Natural killer cell treated with Interleukin-12 subunit alpha and Interleukin-12 subunit beta and Interleukin-15 and Interleukin-18, amount 100 ng/mL, for 72 hours (primary cell): ENCODE measurements around the gene MCOLN2. TPM values are rescaled to one million over a fixed set of nuclear protein-coding genes. Genes with fewer than 3 reads are reported as not detected.
A peak's percentile ranks its signal among the peaks of the same experiment; 100 is the strongest.
"Not testable (repeated sequence)": the region's sequence is repeated elsewhere in the genome, so short reads cannot be mapped to it uniquely, and the experiment has no call there.

Source experiments
- ATAC-seq, 2 donors: fragments of 150-1000 bp; cut with Tn5 transposase in 1 of 2; sonication (Bioruptor Pico), chemical (Tn5 transposase) in 1 of 2; 2 replicates each; pipeline ENCODE4 v1.10.0; 2021
- DNase-seq: peaks from one replicate; pipeline ENCODE4 v3.0.0; 2022; ENCODE audit warnings: low spot score
- H3K27ac Mint-ChIP-seq, 2 donors: 1 replicate in 1 of 2; 2 replicates in 1 of 2; pipeline ENCODE4 v1.8.0; 2022; ENCODE audit warnings: mixed read lengths in 2 of 2, mild to moderate bottlenecking in 1 of 2, moderate library complexity in 1 of 2
- H3K27me3 Mint-ChIP-seq, 2 donors: 1 replicate in 1 of 2; 2 replicates in 1 of 2; pipeline ENCODE4 v1.8.0; 2022; ENCODE audit warnings: mixed read lengths in 2 of 2
- H3K36me3 Mint-ChIP-seq: one replicate; pipeline ENCODE4 v1.8.0; 2022; ENCODE audit warnings: mixed read lengths
- H3K4me1 Mint-ChIP-seq, 2 donors: 1 replicate in 1 of 2; 2 replicates in 1 of 2; pipeline ENCODE4 v1.8.0; 2022; ENCODE audit warnings: low read depth in 2 of 2, mixed read lengths in 2 of 2, mild to moderate bottlenecking in 1 of 2
- H3K4me3 Mint-ChIP-seq: one replicate; pipeline ENCODE4 v1.8.0; 2022; ENCODE audit warnings: mixed read lengths
- H3K9me3 Mint-ChIP-seq: 2 replicates; pipeline ENCODE4 v1.8.0; 2022; ENCODE audit warnings: mixed read lengths
- total RNA-seq, 2 donors: library from RNA; stranded (reverse); gene quantifications; one replicate each; pipeline ENCODE4 v1.2.3, GENCODE V29; 2022

Gene MCOLN2
- total RNA-seq, 2 donors from 2014 or later = 35.5 to 117 TPM

- DNase-seq (no peak), ATAC-seq (peak; percentile 58 to 79)
- Mint-ChIP-seq H3K36me3 (peaks cover 8% of the 10 kb centered on the region), H3K4me1 (peaks cover 21 to 23% of the 10 kb centered on the region in 2 donors), H3K27me3 (peaks cover 33 to 52% of the 10 kb centered on the region in 2 donors), H3K9me3 (no peaks in the 10 kb centered on the region), H3K4me3 (peak overlapping the region; percentile 85), H3K27ac (peak overlapping the region in 1 of 2 donors; percentile 70)
Observed at GRCh38 chr1:84998642-84999280, 1.8 kb upstream of the MCOLN2 start.

- H3K36me3 Mint-ChIP-seq = peaks cover 6% of the 10 kb centered on the region
- peak overlapping the region in 1 of 2 donors; percentile 70 for H3K27ac Mint-ChIP-seq
- H3K4me3 Mint-ChIP-seq = peak overlapping the region; percentile 85
- ATAC-seq (no peak), DNase-seq (no peak)
- H3K4me1 Mint-ChIP-seq = peaks cover 27% of the 10 kb centered on the region in 2 donors
- H3K27me3 Mint-ChIP-seq = peaks cover 33 to 50% of the 10 kb centered on the region in 2 donors
- no peaks in the 10 kb centered on the region for H3K9me3 Mint-ChIP-seq
Observed at GRCh38 chr1:84997667-84998600, 1.0 kb upstream of the MCOLN2 start.

GRCh38 chr1:84995484-84996334, 1.2 kb downstream of the MCOLN2 start:
- DNase-seq (no peak), ATAC-seq (peak; percentile 37 to 41)
- Mint-ChIP-seq H3K4me3 (peak overlapping the region; percentile 69), H3K27ac (peak overlapping the region in 1 of 2 donors; percentile 78), H3K4me1 (peaks cover 33 to 39% of the 10 kb centered on the region in 2 donors), H3K27me3 (peaks cover 24 to 41% of the 10 kb centered on the region in 2 donors), H3K9me3 (no peaks in the 10 kb centered on the region), H3K36me3 (peaks cover 11% of the 10 kb centered on the region)

- ATAC-seq = peak in 1 of 2 donors; percentile 70
- peaks cover 0 to 22% of the 10 kb centered on the region in 2 donors for H3K27me3 Mint-ChIP-seq
- peaks cover 11% of the 10 kb centered on the region for H3K36me3 Mint-ChIP-seq
- peak overlapping the region; percentile 77 for H3K4me3 Mint-ChIP-seq
- peaks cover 26 to 40% of the 10 kb centered on the region in 2 donors for H3K4me1 Mint-ChIP-seq
- DNase-seq = no peak
- peak overlapping the region; percentile 6 to 65 for H3K27ac Mint-ChIP-seq
- H3K9me3 Mint-ChIP-seq = no peaks in the 10 kb centered on the region
Observed at GRCh38 chr1:84991097-84991920, 5.6 kb downstream of the MCOLN2 start.

GRCh38 chr1:84988588-84988987, 8.3 kb downstream of the MCOLN2 start:
- Mint-ChIP-seq H3K4me3 (peak overlapping the region; percentile 58), H3K36me3 (peaks cover 20% of the 10 kb centered on the region)

GRCh38 chr1:84986561-84986960, 10.4 kb downstream of the MCOLN2 start:
- H3K27ac Mint-ChIP-seq, ATAC-seq, DNase-seq, H3K4me3 Mint-ChIP-seq, H3K9me3 Mint-ChIP-seq: not testable (repeated sequence)
- H3K36me3 Mint-ChIP-seq = peaks cover 16% of the 10 kb centered on the region
- H3K27me3 Mint-ChIP-seq = peaks cover 0 to 16% of the 10 kb centered on the region in 2 donors
- H3K4me1 Mint-ChIP-seq = peaks cover 11 to 37% of the 10 kb centered on the region in 2 donors

More at GRCh38 chr1:84988588-84988987, 8.3 kb downstream of the MCOLN2 start:
- DNase-seq (no peak), ATAC-seq (peak; percentile 91 to 93)
- Mint-ChIP-seq H3K27me3 (peaks cover 0 to 23% of the 10 kb centered on the region in 2 donors), H3K27ac (peak overlapping the region; percentile 20 to 34), H3K9me3 (no peaks in the 10 kb centered on the region), H3K4me1 (peaks cover 17 to 48% of the 10 kb centered on the region in 2 donors)

GRCh38 chr1:84985365-84985764, 11.5 kb downstream of the MCOLN2 start:
- peaks cover 28% of the 10 kb centered on the region for H3K36me3 Mint-ChIP-seq
- ATAC-seq = no peak
- DNase-seq = no peak
- H3K4me1 Mint-ChIP-seq = peaks cover 7 to 39% of the 10 kb centered on the region in 2 donors
- H3K4me3 Mint-ChIP-seq = no peak overlapping the region
- H3K9me3 Mint-ChIP-seq = no peaks in the 10 kb centered on the region
- H3K27ac Mint-ChIP-seq = no peak overlapping the region
- peaks cover 0 to 17% of the 10 kb centered on the region in 2 donors for H3K27me3 Mint-ChIP-seq

- DNase-seq = no peak
- no peak overlapping the region for H3K4me3 Mint-ChIP-seq
- H3K36me3 Mint-ChIP-seq = peaks cover 42% of the 10 kb centered on the region
- H3K9me3 Mint-ChIP-seq = no peaks in the 10 kb centered on the region
- no peak overlapping the region for H3K27ac Mint-ChIP-seq
- H3K4me1 Mint-ChIP-seq = peaks cover 0 to 40% of the 10 kb centered on the region in 2 donors
- peaks cover 14 to 29% of the 10 kb centered on the region in 2 donors for H3K27me3 Mint-ChIP-seq
- ATAC-seq = no peak
Observed at GRCh38 chr1:84982395-84982794, 14.5 kb downstream of the MCOLN2 start.

- Mint-ChIP-seq H3K27me3 (peaks cover 12 to 19% of the 10 kb centered on the region in 2 donors), H3K27ac (peak overlapping the region in 1 of 2 donors; percentile 75), H3K9me3 (no peaks in the 10 kb centered on the region), H3K36me3 (peaks cover 30% of the 10 kb centered on the region), H3K4me3 (peak overlapping the region; percentile 61), H3K4me1 (peaks cover 4 to 59% of the 10 kb centered on the region in 2 donors)
- DNase-seq = no peak
- peak; percentile 48 to 84 for ATAC-seq
Observed at GRCh38 chr1:84975035-84975434, 21.9 kb downstream of the MCOLN2 start.

GRCh38 chr1:84973498-84974334, 23.2 kb downstream of the MCOLN2 start:
- DNase-seq = no peak
- peaks cover 26% of the 10 kb centered on the region for H3K36me3 Mint-ChIP-seq
- peak overlapping the region; percentile 18 to 75 for H3K27ac Mint-ChIP-seq
- peaks cover 5 to 15% of the 10 kb centered on the region in 2 donors for H3K27me3 Mint-ChIP-seq
- ATAC-seq = peak in 1 of 2 donors; percentile 52
- no peaks in the 10 kb centered on the region for H3K9me3 Mint-ChIP-seq
- peaks cover 4 to 69% of the 10 kb centered on the region in 2 donors for H3K4me1 Mint-ChIP-seq
- peak overlapping the region; percentile 79 for H3K4me3 Mint-ChIP-seq

GRCh38 chr1:84972377-84972987, 24.4 kb downstream of the MCOLN2 start:
- Mint-ChIP-seq H3K4me1 (peaks cover 4 to 66% of the 10 kb centered on the region in 2 donors), H3K27me3 (peaks cover 0 to 10% of the 10 kb centered on the region in 2 donors), H3K9me3 (no peaks in the 10 kb centered on the region), H3K36me3 (peaks cover 22% of the 10 kb centered on the region), H3K4me3 (peak overlapping the region; percentile 79), H3K27ac (peak overlapping the region; percentile 69 to 75)
- DNase-seq = no peak
- ATAC-seq = peak in 1 of 2 donors; percentile 22
